A204.1 (cell line): Measurements from ENCODE around the gene N4BP2L1.

Source experiments
- FAIRE-seq: peaks from 2 replicates; lab custom pipeline; 2012; peaks lifted over from hg19 to GRCh38; lab: Jason Lieb, UNC

N4BP2L1 gene

GRCh38 chr13:32431361-32431760 is 3.4 kb upstream of the N4BP2L1 start:
- no peak for FAIRE-seq

DNA sequence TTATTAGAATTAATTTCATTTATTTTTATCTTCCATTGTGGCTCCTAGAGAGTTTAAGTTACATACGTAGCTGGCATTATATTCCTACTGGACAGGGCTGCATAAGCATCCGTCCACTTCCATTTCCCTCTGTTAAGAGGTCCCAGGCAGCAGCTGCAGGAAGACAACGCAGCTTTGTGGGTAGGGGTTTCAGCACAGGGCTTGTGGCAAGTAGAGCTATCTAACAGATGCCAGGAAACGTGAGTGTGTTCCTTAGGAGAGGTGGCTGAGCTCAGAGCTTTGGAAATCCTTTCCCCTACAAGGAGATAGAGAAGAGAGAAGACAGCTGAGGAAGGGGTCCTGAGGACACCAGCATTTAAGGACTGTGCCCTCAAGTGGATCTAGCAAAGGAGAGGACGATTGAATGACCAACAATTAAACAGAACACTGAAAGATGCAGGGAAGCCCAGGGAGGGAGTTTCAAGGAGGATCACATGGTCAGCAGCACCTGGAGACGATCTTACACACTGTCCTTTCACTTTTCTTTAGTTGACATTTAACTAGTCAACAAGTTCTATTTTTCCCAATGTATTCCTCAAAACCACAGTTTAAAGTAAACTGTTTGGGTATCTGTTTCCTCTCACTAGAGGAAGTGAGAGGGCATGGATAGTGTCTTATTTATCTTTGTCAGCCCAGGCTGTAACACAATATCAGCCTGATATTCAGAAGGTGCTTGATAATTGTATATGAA is 2.3 kb upstream of the N4BP2L1 start:
- no peak for FAIRE-seq

DNA sequence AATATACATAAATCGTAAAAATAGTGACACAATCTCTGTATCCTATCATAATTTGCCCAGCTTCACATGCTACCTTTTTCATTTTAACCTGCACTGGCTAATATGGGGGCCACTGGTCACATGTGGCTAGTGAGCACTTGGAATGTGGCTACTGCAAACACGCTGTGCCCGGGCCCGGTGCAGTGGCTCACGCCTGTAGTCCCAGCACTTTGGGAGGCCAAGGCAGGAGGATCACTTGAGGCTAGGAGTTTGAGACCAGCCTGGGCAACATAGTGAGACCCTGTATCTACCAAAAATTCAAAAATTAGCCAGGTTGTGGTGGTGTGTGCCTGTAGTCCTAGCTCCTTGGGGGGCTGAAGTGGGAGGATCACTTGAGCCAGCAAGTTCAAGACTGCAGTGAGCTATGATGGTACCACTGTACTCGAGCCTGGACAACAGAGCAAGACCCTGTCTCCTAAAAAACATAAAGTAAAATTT is 1.5 kb upstream of the N4BP2L1 start:
- no peak for FAIRE-seq

DNA sequence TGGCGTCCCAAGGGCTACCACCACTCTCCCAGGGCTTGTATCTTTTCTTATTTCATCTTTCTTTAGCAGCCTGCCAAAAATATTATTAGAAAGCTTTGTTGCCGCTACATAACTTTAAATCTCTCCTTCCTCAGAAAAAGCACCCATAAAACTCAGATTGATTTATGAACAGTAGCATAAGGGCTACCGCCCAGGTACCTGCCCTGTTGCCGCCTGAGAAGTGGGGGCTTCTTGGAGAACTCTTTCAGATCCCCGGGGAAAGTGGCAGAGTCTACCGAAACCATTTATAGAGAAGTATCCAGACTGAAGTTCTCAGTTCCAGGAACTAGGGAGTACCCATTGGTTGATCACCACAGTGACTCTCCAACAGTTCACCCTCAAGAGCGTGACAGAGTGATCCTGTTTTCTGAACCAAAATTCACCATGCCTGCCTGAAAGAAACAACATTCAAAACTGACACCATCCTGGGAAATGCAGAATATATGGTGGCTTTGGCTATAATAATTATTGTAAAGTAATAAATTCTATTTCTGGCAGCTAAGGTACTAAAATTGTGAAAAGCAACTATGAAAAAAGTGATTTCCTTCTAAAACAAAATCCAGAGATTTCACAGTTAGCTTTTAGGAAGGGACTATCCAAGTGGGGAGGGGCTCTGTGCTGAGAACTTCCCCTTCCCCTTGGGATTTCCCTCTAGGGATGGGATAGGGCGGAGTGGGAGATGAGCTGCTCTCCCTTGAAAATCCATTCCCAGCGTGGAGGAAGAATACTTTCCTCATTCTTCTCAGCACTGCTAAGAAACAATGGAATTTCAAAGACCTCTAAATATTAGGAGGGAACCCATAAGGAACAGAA is 877 bp upstream of the N4BP2L1 start:
- FAIRE-seq, result no peak

DNA sequence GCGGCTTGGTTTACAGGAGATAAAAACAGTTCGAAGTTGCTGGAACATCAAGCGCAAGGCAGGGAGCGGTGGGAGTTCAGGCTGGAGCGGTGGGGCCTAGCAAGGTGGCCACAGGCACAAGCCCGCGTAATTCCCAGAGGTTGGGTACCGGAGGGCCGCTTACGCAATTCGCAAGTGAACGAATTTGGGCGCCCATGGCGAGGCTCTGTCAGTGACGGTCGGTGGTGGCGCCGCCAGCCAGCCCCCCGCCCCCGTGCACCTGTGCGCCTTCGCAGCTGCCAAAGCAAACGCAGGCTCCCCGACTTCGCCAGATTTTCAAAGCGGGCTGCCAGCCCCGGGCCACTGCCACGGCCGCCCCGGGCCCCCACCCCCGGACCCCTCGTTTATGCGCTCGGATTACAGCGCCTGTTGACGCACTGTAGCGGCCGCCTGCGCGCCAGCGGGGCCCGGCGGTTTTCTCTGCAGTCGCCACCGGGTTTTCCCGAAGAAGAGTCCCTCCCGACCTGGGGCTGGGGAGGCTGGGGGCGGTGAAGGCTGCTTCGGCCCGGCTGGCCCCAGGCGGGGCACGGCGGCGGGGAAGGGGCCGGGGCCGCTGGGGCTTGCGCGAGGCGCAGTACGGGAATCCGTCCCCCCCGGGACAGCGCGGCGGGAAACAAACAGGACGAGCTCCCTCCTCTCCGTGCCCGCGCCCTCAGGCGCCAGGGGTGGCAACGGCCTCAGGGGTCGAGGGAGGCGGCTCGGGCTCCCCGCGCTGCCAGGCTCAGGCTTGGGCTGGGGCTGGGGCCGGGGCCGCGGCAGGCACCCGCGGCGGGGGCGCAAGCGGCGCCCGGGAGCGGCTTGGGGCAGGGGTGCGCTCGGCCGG is 709 bp downstream of the N4BP2L1 start:
- no peak for FAIRE-seq

GRCh38 chr13:32426191-32426989 is 1.5 kb downstream of the N4BP2L1 start:
- no peak for FAIRE-seq

DNA sequence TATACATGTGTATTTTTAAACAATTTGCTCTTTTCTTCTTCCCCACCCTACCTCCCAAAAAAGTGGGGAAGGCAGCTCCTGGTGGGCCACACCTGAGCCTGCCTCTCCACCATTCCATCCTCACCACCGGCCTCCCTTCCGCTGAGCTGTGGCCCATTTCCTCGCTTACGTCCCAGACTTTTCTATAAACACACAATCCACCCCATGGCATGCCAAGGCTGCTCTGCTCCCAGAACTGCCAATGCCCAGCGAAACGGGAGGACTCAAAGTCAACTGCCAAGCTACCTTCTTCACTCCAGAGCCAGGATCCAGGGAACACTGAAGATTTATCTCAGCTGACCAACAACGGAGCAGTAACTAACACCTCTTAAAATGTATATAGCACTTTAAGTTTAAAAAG is 2.8 kb downstream of the N4BP2L1 start:
- no peak for FAIRE-seq

DNA sequence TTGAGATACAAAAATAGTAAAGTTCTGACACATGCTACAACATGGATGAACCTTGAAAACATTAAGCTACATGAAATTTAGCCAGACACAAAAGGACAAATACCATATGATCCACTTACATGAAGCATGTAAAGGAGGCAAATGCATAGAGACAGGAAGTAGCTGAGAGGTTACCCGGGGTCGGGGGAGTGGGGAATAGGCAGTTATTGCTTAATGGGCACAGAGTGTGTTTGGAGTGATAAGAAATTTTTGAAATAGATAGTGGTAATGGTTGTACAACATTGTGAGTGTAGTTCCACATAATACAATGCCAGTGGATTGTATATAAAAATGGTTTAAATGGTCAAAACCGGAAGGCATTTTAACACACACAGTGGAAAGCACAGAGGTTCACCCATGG is 4.3 kb downstream of the N4BP2L1 start:
- FAIRE-seq, result no peak

DNA sequence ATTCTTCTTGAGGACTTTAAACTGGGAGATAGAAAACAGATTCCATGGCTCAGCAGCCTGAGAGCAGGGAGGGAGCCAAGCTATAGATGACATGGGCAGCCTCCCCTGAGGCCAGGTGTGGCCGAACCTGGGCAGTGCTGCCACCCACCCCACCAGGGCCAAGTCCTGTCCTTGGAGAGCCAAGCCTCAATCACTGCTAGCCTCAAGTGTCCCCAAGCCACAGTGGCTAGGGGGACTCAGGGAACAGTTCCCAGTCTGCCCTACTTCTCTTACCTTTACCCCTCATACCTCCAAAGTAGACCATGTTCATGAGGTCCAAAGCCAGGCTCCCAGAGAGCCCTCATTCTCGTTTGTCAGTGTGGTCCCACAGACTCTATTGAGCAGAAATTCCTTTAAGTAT is 8.1 kb downstream of the N4BP2L1 start:
- no peak for FAIRE-seq

GRCh38 chr13:32417995-32418394 is 9.9 kb downstream of the N4BP2L1 start:
- FAIRE-seq, result no peak

GRCh38 chr13:32415019-32415418 is 12.9 kb downstream of the N4BP2L1 start:
- FAIRE-seq, result no peak

- no peak for FAIRE-seq
These were observed 13.3 kb downstream of the N4BP2L1 start for GRCh38 chr13:32414580-32414979.

GRCh38 chr13:32413284-32413683 is 14.6 kb downstream of the N4BP2L1 start:
- no peak for FAIRE-seq

DNA sequence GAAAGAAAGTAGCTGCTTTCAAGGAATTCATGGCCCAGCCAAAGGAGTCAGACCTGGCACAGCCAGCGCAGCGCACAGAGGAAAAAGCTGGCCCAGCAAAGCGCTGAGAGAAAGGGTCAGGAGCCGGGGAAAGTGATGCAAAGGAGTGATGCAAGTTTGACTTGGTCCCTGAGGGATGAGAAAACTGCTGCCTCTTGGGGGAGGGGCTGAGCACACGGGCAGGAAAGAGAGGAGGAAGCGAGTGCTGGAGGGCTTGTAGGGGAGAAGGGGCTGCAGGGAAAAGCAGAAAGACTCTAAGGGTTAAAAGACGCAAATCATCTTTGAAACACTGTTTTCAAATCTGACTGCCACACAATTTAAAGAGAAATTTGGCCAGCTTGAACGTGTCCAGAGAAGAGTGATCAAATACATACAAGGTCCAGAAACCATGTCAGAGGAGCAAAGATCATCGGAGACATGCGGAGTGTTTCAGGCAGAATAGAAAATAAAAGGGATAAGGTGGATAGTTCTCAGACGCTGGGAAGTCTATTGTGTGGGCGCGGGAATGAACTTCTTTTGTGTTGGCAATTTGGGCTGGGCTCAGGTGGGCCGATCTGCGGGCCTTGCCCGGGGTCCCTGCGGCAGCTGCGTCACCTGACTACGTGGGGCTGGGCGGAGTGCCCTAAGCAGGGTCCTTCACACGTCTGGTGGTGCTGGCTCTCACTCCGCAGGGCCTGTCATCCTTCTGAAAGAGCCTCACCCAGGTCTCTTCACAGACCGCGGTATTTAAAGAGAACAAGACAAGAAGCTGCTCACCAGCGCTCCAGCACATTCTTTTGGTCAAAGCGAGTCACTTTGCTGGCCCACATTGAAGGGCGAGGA is 18.1 kb downstream of the N4BP2L1 start:
- FAIRE-seq, result no peak

- FAIRE-seq, result no peak
These were observed 19.0 kb downstream of the N4BP2L1 start for GRCh38 chr13:32409001-32409313.

DNA sequence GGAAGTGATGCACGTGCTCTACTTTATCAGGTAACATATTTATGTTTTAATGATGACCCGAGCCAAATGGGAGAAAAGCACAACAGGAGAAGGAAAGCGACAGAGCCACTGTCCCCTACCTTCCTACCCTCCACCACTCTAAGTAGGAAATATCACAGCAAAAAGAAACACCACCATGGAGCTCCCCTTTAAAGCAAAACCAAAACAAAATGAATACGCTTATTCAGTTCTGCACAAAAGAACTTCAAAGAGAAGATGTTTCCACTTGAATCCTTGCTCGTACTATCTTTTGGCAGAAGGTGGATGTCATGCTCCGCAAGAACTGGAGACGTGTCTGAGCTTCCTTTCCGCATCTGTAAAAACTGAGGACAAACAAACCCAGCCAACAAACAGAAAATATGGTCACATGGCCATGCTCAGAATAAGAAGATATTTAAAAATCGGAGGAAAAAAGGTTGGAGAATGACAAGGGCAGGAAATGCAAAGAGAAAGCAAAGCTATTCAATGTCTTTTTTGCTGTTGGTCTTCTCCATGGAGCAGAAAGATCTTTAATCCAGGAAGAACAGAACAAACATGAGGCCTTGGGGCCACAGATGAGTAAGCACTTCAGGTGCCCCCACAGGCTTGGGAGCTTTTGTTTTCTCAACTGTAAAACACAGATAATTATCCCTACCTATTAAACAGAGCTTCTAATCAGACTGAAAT is 19.5 kb downstream of the N4BP2L1 start:
- FAIRE-seq, result no peak

- no peak for FAIRE-seq
These were observed 20.1 kb downstream of the N4BP2L1 start for GRCh38 chr13:32407854-32408253.

DNA sequence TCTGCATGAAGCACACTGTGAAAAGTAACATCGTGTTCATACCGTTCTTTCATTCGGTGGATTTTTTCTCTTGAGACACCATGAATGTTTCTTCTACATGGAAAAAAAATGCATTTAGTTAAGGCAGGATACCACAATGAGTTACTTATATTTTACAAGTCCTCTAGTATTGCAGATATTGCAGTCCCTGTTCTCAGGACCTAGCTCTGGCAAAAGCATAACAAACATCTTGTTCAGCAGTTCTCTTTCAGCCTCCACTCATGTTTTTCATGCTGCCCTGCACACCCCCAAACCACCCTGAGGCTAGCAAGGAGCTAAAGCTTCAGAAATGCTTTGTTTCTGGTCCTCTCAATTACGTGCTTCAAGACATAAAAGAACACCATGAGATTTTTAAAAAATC is 24.8 kb downstream of the N4BP2L1 start:
- no peak for FAIRE-seq

GRCh38 chr13:32391101-32391619 is 36.8 kb downstream of the N4BP2L1 start:
- FAIRE-seq, result no peak

- FAIRE-seq, result no peak
These were observed 37.4 kb downstream of the N4BP2L1 start for GRCh38 chr13:32390484-32390883.
